PC-9 (cell line): ENCODE measurements around the gene SGCD.

ENCODE experiments used
- CTCF ChIP-seq: fragments of 200-600 bp; sonication (generic); conservative IDR thresholded peaks from 2 replicates; pipeline ENCODE4 v1.6.1; 2017; ENCODE audit warnings: mixed run types, antibody characterized with exemption, mild to moderate bottlenecking, moderate library complexity
- EZH2 ChIP-seq: fragments of 200-600 bp; sonication (generic); IDR thresholded peaks from 2 replicates; pipeline ENCODE4 v1.8.0; 2017; ENCODE audit warnings: antibody characterized with exemption, low read depth

- no peak for TF ChIP-seq CTCF
- TF ChIP-seq EZH2, result no peak
Observed at GRCh38 chr5:156812959-156813358, 486.0 kb downstream of the SGCD start.
